K562 (cell line): Measurements from ENCODE around the gene CD72.

ENCODE experiments used
- BRF1 ChIP-seq: IDR thresholded peaks from 3 replicates; pipeline ENCODE4 v1.6.1; 2011; ENCODE audit warnings: borderline replicate concordance, mild to moderate bottlenecking; ENCODE audit not compliant: insufficient read length; ENCODE audit errors: extremely low read depth
- RFX1 ChIP-seq: fragments of 450-650 bp; IDR thresholded peaks from 2 replicates; pipeline ENCODE4 v1.6.1; 2016; ENCODE audit warnings: mild to moderate bottlenecking, moderate library complexity
- YY1 ChIP-seq, 3 experiments: IDR thresholded peaks; 2 replicates each; pipeline ENCODE4 v1.6.1; 2011; ENCODE audit warnings: low read length in 2 of 3, mild to moderate bottlenecking in 2 of 3, moderate library complexity in 2 of 3, borderline replicate concordance in 1 of 3, control low read depth in 1 of 3, low read depth in 1 of 3; ENCODE audit not compliant: insufficient read depth in 3 of 3, insufficient replicate concordance in 2 of 3, control insufficient read depth in 1 of 3, insufficient read length in 1 of 3; ENCODE audit errors: extremely low read depth in 1 of 3
- ZNF239 ChIP-seq: fragments of 250-450 bp; sonication (Bioruptor Pico); IDR thresholded peaks from 2 replicates; pipeline ENCODE4 v1.4.0; 2020; ENCODE audit warnings: mild to moderate bottlenecking
- TF ChIP-seq, protein P1 (sequence below): sonication (generic); formaldehyde crosslinking; IDR thresholded peaks from 2 replicates; pipeline ENCODE4 v1.5.0; 2020; ENCODE audit warnings: missing genetic modification reagents

DNA sequence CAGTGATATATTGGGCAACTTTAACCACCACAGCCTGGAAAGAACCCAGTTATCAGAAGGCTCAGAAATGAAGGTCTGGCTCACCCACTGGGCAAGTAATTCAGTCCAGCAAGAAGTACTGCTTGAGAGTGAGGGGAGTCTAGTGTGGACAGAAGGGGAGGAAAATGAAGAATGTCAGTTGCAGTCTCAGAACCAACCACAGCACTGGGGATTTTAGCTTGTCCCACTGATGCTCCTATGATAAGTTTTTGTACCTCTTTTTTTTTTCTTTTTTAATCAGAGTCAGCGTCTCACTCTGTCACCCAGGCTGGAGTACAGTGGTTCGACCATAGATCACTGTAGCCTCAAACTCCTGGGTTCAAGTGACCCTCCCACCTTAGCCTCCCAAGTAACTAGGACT lies 9.4 kb upstream of the CD72 start:
- TF ChIP-seq BRF1, result no peak
- TF ChIP-seq RFX1, result no peak
- TF ChIP-seq, protein P1, sequence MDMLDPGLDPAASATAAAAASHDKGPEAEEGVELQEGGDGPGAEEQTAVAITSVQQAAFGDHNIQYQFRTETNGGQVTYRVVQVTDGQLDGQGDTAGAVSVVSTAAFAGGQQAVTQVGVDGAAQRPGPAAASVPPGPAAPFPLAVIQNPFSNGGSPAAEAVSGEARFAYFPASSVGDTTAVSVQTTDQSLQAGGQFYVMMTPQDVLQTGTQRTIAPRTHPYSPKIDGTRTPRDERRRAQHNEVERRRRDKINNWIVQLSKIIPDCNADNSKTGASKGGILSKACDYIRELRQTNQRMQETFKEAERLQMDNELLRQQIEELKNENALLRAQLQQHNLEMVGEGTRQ (CRISPR knock-in tag), result no peak
- no peak for TF ChIP-seq YY1 (IDR thresholded peaks at IDR 0.05; ENCODE audit: borderline replicate concordance in 1 of 3, control insufficient read depth in 1 of 3, extremely low read depth in 1 of 3, insufficient read depth in 3 of 3, insufficient read length in 1 of 3, insufficient replicate concordance in 2 of 3, low read depth in 1 of 3, low read length in 2 of 3)
- no peak for TF ChIP-seq ZNF239 (CRISPR knock-in tag)
